Thoracic aorta (tissue), 2 donors: ENCODE data around the gene BCAS1. TPM values are rescaled to one million over a fixed set of nuclear protein-coding genes. Genes with fewer than 3 reads are reported as not detected.

Experiments
- ATAC-seq: fragments of 150-250 bp; one replicate; pipeline ENCODE4 v1.8.0; 2017; ENCODE audit warnings: low read depth; ENCODE audit not compliant: insufficient number of reproducible peaks, low FRiP score
- DNase-seq: peaks from one replicate; pipeline ENCODE4 v3.0.0-alpha.2; 2020; ENCODE audit warnings: low spot score
- H3K27ac ChIP-seq, 2 donors: fragments of 200-600 bp; sonication (generic); 1 replicate in 1 of 2; 2 replicates in 1 of 2; pipeline ENCODE4 v1.5.1; 2016; ENCODE audit warnings: mild to moderate bottlenecking in 2 of 2, moderate library complexity in 2 of 2
- H3K27me3 ChIP-seq: fragments of 200-600 bp; sonication (generic); replicated peaks from 2 replicates; pipeline ENCODE4 v1.6.0; 2016; ENCODE audit warnings: mild to moderate bottlenecking; ENCODE audit not compliant: insufficient read depth
- H3K36me3 ChIP-seq: fragments of 200-600 bp; sonication (generic); one replicate; pipeline ENCODE4 v1.5.1; 2016
- H3K4me1 ChIP-seq, 2 donors: fragments of 200-600 bp; sonication (generic); 1 replicate in 1 of 2; 2 replicates in 1 of 2; pipeline versions ENCODE4 v1.5.1 to v1.6.0; 2016; ENCODE audit warnings: low read depth in 2 of 2, mild to moderate bottlenecking in 1 of 2; ENCODE audit not compliant: control insufficient read depth in 1 of 2
- H3K4me3 ChIP-seq: fragments of 200-600 bp; sonication (generic); 2 replicates; pipeline ENCODE4 v1.5.1; 2016; ENCODE audit warnings: mild to moderate bottlenecking
- H3K9me3 ChIP-seq: fragments of 200-600 bp; sonication (generic); 2 replicates; pipeline ENCODE4 v1.5.1; 2016
- CTCF ChIP-seq: fragments of 200-600 bp; sonication (generic); IDR thresholded peaks from one replicate; pipeline ENCODE4 v1.5.1; 2019; ENCODE audit warnings: antibody characterized with exemption
- total RNA-seq, 2 donors: library from RNA; depleted of rRNA; stranded (reverse); fragments of >200 nt; gene quantifications; one replicate each; pipeline versions ENCODE4 v1.1.0 to v1.2.3, GENCODE V29; 2016

BCAS1 gene
- total RNA-seq, 2 donors from 2014 or later, result under 0.01 to 3.6 TPM

GRCh38 chr20:54000262-54000661, 70.1 kb downstream of the BCAS1 start:
- TF ChIP-seq CTCF, result no peak
- no peak for ATAC-seq
- no peaks in the 10 kb centered on the region for H3K9me3 ChIP-seq
- no peak for DNase-seq
- no peak overlapping the region for H3K27ac ChIP-seq
- no peak overlapping the region for H3K4me3 ChIP-seq
- H3K36me3 ChIP-seq, result no peaks in the 10 kb centered on the region
- H3K4me1 ChIP-seq, result no peaks in the 10 kb centered on the region
- no peaks in the 10 kb centered on the region for H3K27me3 ChIP-seq

- Histone ChIP-seq H3K9me3 (no peaks in the 10 kb centered on the region), H3K4me1 (no peaks in the 10 kb centered on the region), H3K4me3 (no peak overlapping the region), H3K27ac (no peak overlapping the region), H3K27me3 (no peaks in the 10 kb centered on the region), H3K36me3 (no peaks in the 10 kb centered on the region)
- no peak for DNase-seq
- TF ChIP-seq CTCF, result no peak
- no peak for ATAC-seq
These were observed 71.3 kb downstream of the BCAS1 start for GRCh38 chr20:53999077-53999476.

- Histone ChIP-seq H3K9me3 (no peaks in the 10 kb centered on the region), H3K27ac (no peak overlapping the region), H3K36me3 (no peaks in the 10 kb centered on the region), H3K4me1 (no peaks in the 10 kb centered on the region), H3K27me3 (no peaks in the 10 kb centered on the region), H3K4me3 (no peak overlapping the region)
- ATAC-seq (no peak), DNase-seq (no peak)
- TF ChIP-seq CTCF, result no peak
These were observed 73.6 kb downstream of the BCAS1 start for GRCh38 chr20:53996584-53997486.

- no peak overlapping the region for H3K27ac ChIP-seq
These were observed 74.4 kb downstream of the BCAS1 start for GRCh38 chr20:53995949-53996348.

More at GRCh38 chr20:53995949-53996348, 74.4 kb downstream of the BCAS1 start:
- no peak for DNase-seq
- no peak for TF ChIP-seq CTCF
- Histone ChIP-seq H3K9me3 (no peaks in the 10 kb centered on the region), H3K27me3 (no peaks in the 10 kb centered on the region), H3K4me3 (no peak overlapping the region), H3K36me3 (no peaks in the 10 kb centered on the region), H3K4me1 (no peaks in the 10 kb centered on the region)
- no peak for ATAC-seq
